ENCODE results near the gene FAF2. TPM values are rescaled to one million over a fixed set of nuclear protein-coding genes. Genes with fewer than 3 reads are reported as not detected.

FAF2 gene
- total and polyA plus RNA-seq, 2 donors: 21.0 to 43.4 TPM

GRCh38 chr5:176454724-176455394 lies 6.7 kb downstream of the FAF2 start:
- Histone ChIP-seq H3K4me1 (ENCODE audit: insufficient read depth) (no peaks in the 10 kb centered on the region), H3K4me3 (ENCODE audit: low read depth, low read length) (no peak overlapping the region), H3K27ac (ENCODE audit: low read depth) (no peak overlapping the region), H3K36me3 (ENCODE audit: insufficient read depth) (peaks cover 1% of the 10 kb centered on the region)
- WGBS: 95% methylated on average over 4 of the region's 4 CpGs
- no peak for DNase-seq (ENCODE audit: extremely low spot score)

GRCh38 chr5:176458904-176459561 lies 10.8 kb downstream of the FAF2 start:
- no peak for DNase-seq (ENCODE audit: extremely low spot score)
- no peak overlapping the region for H3K27ac ChIP-seq (ENCODE audit: low read depth)
- H3K4me1 ChIP-seq (ENCODE audit: insufficient read depth): no peaks in the 10 kb centered on the region
- no peaks in the 10 kb centered on the region for H3K36me3 ChIP-seq (ENCODE audit: insufficient read depth)
- H3K4me3 ChIP-seq (ENCODE audit: low read depth, low read length): no peak overlapping the region
- 98% methylated on average over 3 of the region's 3 CpGs for WGBS

- H3K36me3 ChIP-seq (ENCODE audit: insufficient read depth): no peaks in the 10 kb centered on the region
- no peaks in the 10 kb centered on the region for H3K4me1 ChIP-seq (ENCODE audit: insufficient read depth)
- WGBS: 95% methylated on average over 2 of the region's 2 CpGs
- no peak overlapping the region for H3K27ac ChIP-seq (ENCODE audit: low read depth)
- no peak for DNase-seq (ENCODE audit: extremely low spot score)
- no peak overlapping the region for H3K4me3 ChIP-seq (ENCODE audit: low read depth, low read length)
Observed at GRCh38 chr5:176461349-176461748, 13.2 kb downstream of the FAF2 start.

GRCh38 chr5:176463113-176463764 lies 15.1 kb downstream of the FAF2 start:
- no peak overlapping the region for H3K4me3 ChIP-seq (ENCODE audit: low read depth, low read length)
- 93% methylated on average over 7 of the region's 7 CpGs for WGBS
- no peak overlapping the region for H3K27ac ChIP-seq (ENCODE audit: low read depth)
- DNase-seq (ENCODE audit: extremely low spot score): no peak
- no peaks in the 10 kb centered on the region for H3K36me3 ChIP-seq (ENCODE audit: insufficient read depth)
- H3K4me1 ChIP-seq (ENCODE audit: insufficient read depth): no peaks in the 10 kb centered on the region

- no peaks in the 10 kb centered on the region for H3K4me1 ChIP-seq (ENCODE audit: insufficient read depth)
- no peaks in the 10 kb centered on the region for H3K36me3 ChIP-seq (ENCODE audit: insufficient read depth)
- no peak for DNase-seq (ENCODE audit: extremely low spot score)
- H3K4me3 ChIP-seq (ENCODE audit: low read depth, low read length): no peak overlapping the region
- WGBS: 25% methylated on average over 6 of the region's 6 CpGs
- H3K27ac ChIP-seq (ENCODE audit: low read depth): no peak overlapping the region
Observed at GRCh38 chr5:176466245-176466871, 18.2 kb downstream of the FAF2 start.

- 90% methylated on average over 1 of the region's 1 CpG for WGBS
- Histone ChIP-seq H3K4me1 (ENCODE audit: insufficient read depth) (no peaks in the 10 kb centered on the region), H3K36me3 (ENCODE audit: insufficient read depth) (no peaks in the 10 kb centered on the region), H3K27ac (ENCODE audit: low read depth) (no peak overlapping the region), H3K4me3 (ENCODE audit: low read depth, low read length) (no peak overlapping the region)
- no peak for DNase-seq (ENCODE audit: extremely low spot score)
Observed at GRCh38 chr5:176469296-176469695, 21.1 kb downstream of the FAF2 start.

GRCh38 chr5:176470539-176470938 lies 22.4 kb downstream of the FAF2 start:
- Histone ChIP-seq H3K36me3 (ENCODE audit: insufficient read depth) (no peaks in the 10 kb centered on the region), H3K4me1 (ENCODE audit: insufficient read depth) (no peaks in the 10 kb centered on the region), H3K4me3 (ENCODE audit: low read depth, low read length) (no peak overlapping the region), H3K27ac (ENCODE audit: low read depth) (no peak overlapping the region)
- WGBS: 91% methylated on average over 4 of the region's 4 CpGs
- no peak for DNase-seq (ENCODE audit: extremely low spot score)

GRCh38 chr5:176471098-176471497 lies 22.9 kb downstream of the FAF2 start:
- Histone ChIP-seq H3K27ac (ENCODE audit: low read depth) (no peak overlapping the region), H3K4me3 (ENCODE audit: low read depth, low read length) (no peak overlapping the region), H3K4me1 (ENCODE audit: insufficient read depth) (no peaks in the 10 kb centered on the region), H3K36me3 (ENCODE audit: insufficient read depth) (no peaks in the 10 kb centered on the region)
- WGBS: 97% methylated on average over 2 of the region's 2 CpGs
- DNase-seq (ENCODE audit: extremely low spot score): no peak

- Histone ChIP-seq H3K36me3 (ENCODE audit: insufficient read depth) (no peaks in the 10 kb centered on the region), H3K27ac (ENCODE audit: low read depth) (no peak overlapping the region), H3K4me3 (ENCODE audit: low read depth, low read length) (no peak overlapping the region), H3K4me1 (ENCODE audit: insufficient read depth) (no peaks in the 10 kb centered on the region)
- DNase-seq (ENCODE audit: extremely low spot score): no peak
- 89% methylated on average over 7 of the region's 7 CpGs for WGBS
Observed at GRCh38 chr5:176473335-176474006, 25.3 kb downstream of the FAF2 start.

GRCh38 chr5:176474476-176474875 lies 26.3 kb downstream of the FAF2 start:
- Histone ChIP-seq H3K27ac (ENCODE audit: low read depth) (no peak overlapping the region), H3K4me3 (ENCODE audit: low read depth, low read length) (no peak overlapping the region), H3K36me3 (ENCODE audit: insufficient read depth) (no peaks in the 10 kb centered on the region), H3K4me1 (ENCODE audit: insufficient read depth) (no peaks in the 10 kb centered on the region)
- 86% methylated on average over 1 of the region's 1 CpG for WGBS
- DNase-seq (ENCODE audit: extremely low spot score): no peak

GRCh38 chr5:176481711-176482110 lies 33.5 kb downstream of the FAF2 start:
- WGBS: 93% methylated on average over 4 of the region's 4 CpGs
- H3K36me3 ChIP-seq (ENCODE audit: insufficient read depth): peaks cover 1% of the 10 kb centered on the region
- H3K4me1 ChIP-seq (ENCODE audit: insufficient read depth): no peaks in the 10 kb centered on the region
- DNase-seq (ENCODE audit: extremely low spot score): no peak
- H3K4me3 ChIP-seq (ENCODE audit: low read depth, low read length): no peak overlapping the region
- no peak overlapping the region for H3K27ac ChIP-seq (ENCODE audit: low read depth)

- 79% methylated on average over 2 of the region's 2 CpGs for WGBS
- Histone ChIP-seq H3K36me3 (ENCODE audit: insufficient read depth) (peaks cover 1% of the 10 kb centered on the region), H3K4me3 (ENCODE audit: low read depth, low read length) (no peak overlapping the region), H3K4me1 (ENCODE audit: insufficient read depth) (peaks cover 2% of the 10 kb centered on the region), H3K27ac (ENCODE audit: low read depth) (no peak overlapping the region)
- no peak for DNase-seq (ENCODE audit: extremely low spot score)
Observed at GRCh38 chr5:176485176-176485575, 37.0 kb downstream of the FAF2 start.

GRCh38 chr5:176486189-176486757 lies 38.1 kb downstream of the FAF2 start:
- Histone ChIP-seq H3K4me1 (ENCODE audit: insufficient read depth) (peaks cover 2% of the 10 kb centered on the region), H3K36me3 (ENCODE audit: insufficient read depth) (peaks cover 1% of the 10 kb centered on the region), H3K4me3 (ENCODE audit: low read depth, low read length) (no peak overlapping the region), H3K27ac (ENCODE audit: low read depth) (no peak overlapping the region)
- DNase-seq (ENCODE audit: extremely low spot score): no peak
- WGBS: 90% methylated on average over 7 of the region's 7 CpGs

Data from urinary bladder (tissue), 4 donors.